HT-29 (cell line): Measurements from ENCODE around the gene ROBO4. TPM values are rescaled to one million over a fixed set of nuclear protein-coding genes. Genes with fewer than 3 reads are reported as not detected.

ENCODE experiments used
- DNase-seq: peaks from one replicate; pipeline ENCODE4 v3.0.0-alpha.2; 2015; ENCODE audit warnings: low spot score
- total RNA-seq: library from RNA; depleted of rRNA; stranded (reverse); fragments of >200 nt; shearing (Covaris generic); gene quantifications from 2 replicates; pipeline ENCODE4 v1.2.3, GENCODE V29; 2014; rRNA removed

ROBO4 gene
- total RNA-seq, 1 experiment from 2014 or later: not detected

DNA sequence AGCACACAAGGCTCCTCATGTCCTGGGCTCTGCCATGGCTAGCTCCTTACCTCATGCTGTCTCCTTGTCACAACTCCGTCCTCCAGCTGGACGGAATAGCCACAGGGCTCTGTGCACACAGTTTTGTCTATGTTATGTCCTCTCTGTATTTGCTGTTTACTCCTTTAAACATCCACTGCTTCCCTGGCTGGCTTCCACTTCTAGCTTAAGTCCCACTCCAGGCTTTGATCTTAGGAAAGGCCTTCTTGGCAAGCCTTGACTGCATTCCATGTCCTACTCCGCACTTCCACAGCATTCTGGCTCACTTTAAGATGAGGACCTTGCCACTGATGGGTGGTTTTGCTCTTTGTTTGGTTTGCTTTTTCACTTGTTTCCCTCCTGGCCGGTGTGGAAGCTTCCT, 55.4 kb downstream of the ROBO4 start:
- DNase-seq: no peak

DNA sequence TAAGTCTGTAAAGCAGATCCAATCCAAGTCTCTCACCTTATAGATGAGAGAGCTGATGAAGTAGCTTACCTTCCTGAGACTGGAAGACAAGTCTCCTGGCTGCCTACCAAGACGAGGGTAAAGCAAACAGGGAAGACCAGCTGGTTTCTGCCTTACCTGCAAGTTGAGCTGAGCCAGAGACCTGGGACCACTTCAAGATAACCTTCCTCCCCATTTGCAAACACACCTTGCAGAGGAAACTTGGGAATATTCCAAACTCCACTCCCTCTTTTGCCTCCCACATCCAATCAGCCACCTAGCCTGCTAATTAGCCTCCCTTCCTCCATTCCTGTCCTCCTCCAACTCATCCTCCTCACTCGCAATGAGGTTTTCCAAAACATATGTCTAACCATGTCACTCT, 55.8 kb downstream of the ROBO4 start:
- DNase-seq: no peak

DNA sequence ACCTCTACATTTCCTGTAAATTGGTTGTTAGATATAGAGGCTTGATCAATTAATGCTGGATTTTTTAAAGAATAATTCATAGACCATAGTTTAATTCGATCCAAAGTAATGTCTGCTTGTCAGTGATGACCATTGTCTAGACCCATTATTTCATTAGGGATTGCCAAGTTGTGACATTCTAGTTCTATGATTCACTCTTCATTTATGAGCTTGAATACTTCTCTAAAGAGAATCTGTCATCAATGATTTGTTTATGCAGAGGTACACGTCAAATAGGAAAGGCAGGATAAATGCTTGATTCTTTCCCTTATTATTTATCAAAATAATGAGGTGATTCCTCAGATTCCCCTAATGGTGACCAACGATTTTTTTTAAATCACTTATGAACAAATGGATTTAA, 56.5 kb downstream of the ROBO4 start:
- DNase-seq: no peak

DNA sequence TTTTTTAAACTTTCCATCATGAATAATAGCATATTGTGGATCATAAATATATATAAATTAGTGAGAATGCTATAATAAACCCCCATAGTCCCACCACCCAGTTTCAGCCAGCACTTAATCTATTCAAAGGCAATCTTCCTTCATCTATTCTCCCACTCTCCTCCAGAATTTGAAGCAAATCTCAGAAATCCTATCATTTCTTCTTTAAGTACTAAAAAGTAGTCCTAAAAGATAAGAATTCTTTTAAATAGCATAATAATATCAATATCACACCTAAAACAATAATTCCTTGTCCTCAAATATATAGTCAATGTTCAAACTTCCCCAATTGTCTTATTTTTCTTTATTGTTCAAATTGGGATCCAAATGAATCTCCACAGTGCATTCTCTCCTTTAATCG, 57.0 kb downstream of the ROBO4 start:
- DNase-seq: no peak

DNA sequence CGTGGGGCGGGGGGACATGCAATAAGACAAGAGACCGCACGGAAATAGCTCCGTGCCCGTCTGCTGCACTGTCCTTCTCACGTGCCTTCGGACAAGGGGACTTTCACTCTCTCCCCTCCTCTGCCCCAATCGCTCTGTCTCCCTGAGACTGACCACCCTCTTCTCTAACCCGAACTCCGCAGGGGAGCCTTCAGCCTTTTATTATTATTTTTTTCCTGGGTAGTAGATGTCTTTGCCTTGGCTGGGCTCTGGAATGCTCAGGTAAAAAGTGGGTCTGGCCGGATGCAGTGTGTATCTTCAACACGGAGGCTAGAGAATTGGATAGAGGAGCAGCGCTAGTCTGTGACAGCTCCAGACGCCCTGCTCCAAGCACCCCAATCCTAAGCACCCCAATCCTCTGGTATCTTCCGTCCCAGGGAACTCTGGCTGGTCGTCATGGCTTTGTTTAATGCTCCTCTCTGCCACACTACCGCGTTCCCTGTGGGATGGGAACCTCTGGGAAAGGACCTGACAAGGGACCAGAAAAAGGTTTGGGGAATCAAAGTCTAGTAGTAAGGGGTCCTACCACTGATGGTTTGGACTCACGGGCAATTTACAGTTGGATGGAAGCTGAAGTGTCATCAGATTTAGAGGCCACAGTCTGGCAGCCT, 57.6 kb downstream of the ROBO4 start:
- DNase-seq: no peak

DNA sequence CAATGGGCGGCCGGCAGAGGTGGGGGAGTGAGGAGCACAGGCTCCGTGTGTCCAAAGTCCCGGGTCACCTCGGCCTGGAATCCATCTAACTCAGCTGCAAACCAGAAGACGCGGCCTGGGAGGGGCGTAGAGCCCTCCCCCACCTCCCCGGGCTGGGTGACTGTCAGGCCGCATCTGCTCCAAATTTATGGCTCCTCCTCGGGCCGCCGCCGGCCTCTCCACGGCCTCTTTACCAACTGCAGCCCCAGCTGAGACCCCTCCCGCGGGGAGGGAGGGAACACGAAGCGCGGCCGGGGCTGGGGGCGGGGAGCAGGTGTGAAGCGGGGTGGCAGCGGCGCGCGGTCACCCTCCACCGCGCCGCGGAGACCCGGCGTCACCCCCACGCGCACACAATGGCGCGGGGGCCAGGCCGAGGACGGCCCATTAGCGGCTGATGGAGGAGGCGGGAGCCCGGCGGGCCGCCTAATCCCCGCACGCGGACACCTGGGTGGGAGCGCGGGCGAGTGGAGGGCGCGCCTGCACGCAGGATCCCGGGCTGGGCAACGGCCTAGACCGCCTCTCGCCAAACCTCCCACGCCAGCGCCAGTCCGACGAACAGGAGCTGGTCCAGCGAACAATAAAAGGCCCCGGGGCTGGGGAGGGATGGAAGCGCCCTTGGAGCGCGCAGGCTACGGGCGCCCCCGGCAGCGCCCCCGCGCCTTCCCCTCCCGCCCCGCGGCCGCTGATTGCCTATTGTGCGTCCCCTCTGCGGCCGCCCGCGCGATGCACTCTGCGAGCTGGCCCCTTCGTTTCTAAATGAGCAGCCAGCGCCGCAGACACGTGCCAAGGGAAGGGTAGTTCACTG, 58.3 kb downstream of the ROBO4 start:
- no peak for DNase-seq

DNA sequence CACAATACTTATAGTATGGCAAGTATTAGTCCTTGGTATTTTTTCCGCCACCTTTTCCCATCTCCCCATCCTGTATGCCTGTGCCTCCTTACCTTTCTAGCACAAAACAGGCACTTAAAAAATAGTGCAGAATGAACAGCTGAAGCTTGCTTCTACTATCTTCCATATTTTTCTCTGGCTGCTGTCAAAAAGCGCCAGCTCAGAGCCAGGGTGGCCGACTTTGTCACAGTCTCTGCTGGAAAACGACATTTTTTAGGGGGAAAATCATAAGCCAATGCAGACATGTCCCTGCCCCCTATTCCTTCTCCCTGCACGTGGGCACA, 58.9 kb downstream of the ROBO4 start:
- DNase-seq: no peak

DNA sequence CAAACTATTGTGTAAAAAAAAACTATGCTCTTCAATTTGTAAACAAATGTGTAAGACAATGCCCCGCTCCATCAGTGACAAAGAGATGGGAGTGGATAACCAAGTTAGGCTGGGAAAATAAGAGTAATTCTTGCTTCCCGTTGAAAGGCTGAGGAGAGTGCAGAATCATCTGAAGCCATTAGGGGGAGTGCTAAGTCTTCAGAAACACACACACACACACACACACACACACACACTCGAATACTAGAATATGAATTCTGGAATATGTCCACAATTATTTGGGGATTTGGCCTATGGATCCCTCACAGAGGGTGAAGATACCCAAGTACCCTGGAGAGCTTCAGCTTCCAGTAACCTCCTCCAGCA, 60.2 kb downstream of the ROBO4 start:
- DNase-seq: peak; percentile 89

DNA sequence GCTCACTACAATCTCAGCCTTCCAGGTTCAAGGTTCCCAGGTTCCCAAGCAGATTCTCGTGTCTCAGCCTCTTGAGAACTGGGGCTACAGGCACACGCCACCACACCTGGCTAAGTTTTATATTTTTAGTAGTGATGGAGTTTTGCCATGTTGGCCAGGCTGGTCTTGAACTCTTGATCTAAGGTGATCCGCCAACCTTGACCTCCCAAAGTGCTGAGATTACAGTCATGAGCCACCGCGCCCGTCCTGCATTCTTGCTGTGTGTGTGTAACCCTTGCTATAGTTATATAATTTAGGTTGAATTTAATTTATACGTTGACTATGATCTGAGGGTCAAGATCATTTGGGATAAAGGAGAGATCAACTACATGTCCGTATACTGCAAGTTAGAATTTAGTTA, 61.7 kb downstream of the ROBO4 start:
- DNase-seq: no peak

DNA sequence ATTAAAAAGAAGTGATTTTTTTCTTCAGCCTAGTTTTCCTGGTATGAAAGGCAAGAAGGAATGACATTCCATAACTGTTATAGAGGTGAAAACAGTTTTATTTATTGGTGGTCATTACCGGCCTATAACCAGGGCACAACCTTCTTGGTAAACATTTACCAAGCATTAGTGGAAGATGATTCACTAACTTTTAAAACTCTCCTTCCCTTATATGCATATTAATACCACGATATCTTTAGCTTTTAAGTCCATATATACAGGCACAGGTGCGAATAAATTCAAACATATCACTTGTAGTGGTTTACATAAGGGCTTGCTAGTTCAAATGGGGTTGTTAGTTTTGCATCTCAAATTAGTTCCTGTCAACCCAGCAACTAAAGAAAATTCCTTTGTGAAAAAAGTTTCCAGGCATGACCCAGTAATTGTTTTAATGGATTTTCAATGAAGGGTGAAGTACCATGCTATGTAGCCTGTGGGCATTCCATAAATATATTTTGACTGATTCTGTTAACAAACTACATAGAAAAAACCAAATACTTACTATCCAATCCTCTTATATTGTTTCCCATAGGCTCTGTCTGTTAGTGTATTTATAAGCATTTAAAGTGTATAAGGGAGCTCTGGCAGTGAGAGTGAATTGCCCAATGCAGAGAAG, 63.0 kb downstream of the ROBO4 start:
- peak; percentile 67 for DNase-seq

Other genes starting within 250 kb of the ROBO4 start
- gene SIAE, start 224.1 kb downstream of the ROBO4 start, total RNA-seq: 6.8 and 6.9 TPM in 2 replicates
- gene SPA17, start 224.0 kb downstream of the ROBO4 start, total RNA-seq: 2.9 and 7.2 TPM in 2 replicates
- gene NRGN, start 157.9 kb downstream of the ROBO4 start, total RNA-seq: 9.9 and 12.4 TPM in 2 replicates
- gene VSIG2, start 145.6 kb downstream of the ROBO4 start, total RNA-seq: 137 and 149 TPM in 2 replicates
- 31.1 and 38.2 TPM in 2 replicates for gene ESAM, start 135.6 kb downstream of the ROBO4 start, total RNA-seq
- gene MSANTD2, start 97.5 kb downstream of the ROBO4 start, total RNA-seq: 24.2 and 27.5 TPM in 2 replicates
- 3.8 and 5.5 TPM in 2 replicates for gene ROBO3, start 32.4 kb downstream of the ROBO4 start, total RNA-seq
- gene HEPN1, start 21.4 kb upstream of the ROBO4 start, total RNA-seq: not detected in 2 replicates
- not detected in 2 replicates for gene HEPACAM, start 38.2 kb upstream of the ROBO4 start, total RNA-seq
- gene CCDC15, start 56.3 kb upstream of the ROBO4 start, total RNA-seq: 1.2 and 1.3 TPM in 2 replicates
- 0.23 and 0.55 TPM in 2 replicates for gene SLC37A2, start 165.4 kb upstream of the ROBO4 start, total RNA-seq
- 20.9 and 26.1 TPM in 2 replicates for gene TMEM218, start 213.8 kb upstream of the ROBO4 start, total RNA-seq